NCI-H128 (cell line): ENCODE results near the gene MAP1LC3B.

Experiments used
- DNase-seq: peaks from one replicate; lab custom pipeline; 2025; ENCODE audit not compliant: unreplicated experiment; lab: John Stamatoyannopoulos, UW

The MAP1LC3B gene

DNA sequence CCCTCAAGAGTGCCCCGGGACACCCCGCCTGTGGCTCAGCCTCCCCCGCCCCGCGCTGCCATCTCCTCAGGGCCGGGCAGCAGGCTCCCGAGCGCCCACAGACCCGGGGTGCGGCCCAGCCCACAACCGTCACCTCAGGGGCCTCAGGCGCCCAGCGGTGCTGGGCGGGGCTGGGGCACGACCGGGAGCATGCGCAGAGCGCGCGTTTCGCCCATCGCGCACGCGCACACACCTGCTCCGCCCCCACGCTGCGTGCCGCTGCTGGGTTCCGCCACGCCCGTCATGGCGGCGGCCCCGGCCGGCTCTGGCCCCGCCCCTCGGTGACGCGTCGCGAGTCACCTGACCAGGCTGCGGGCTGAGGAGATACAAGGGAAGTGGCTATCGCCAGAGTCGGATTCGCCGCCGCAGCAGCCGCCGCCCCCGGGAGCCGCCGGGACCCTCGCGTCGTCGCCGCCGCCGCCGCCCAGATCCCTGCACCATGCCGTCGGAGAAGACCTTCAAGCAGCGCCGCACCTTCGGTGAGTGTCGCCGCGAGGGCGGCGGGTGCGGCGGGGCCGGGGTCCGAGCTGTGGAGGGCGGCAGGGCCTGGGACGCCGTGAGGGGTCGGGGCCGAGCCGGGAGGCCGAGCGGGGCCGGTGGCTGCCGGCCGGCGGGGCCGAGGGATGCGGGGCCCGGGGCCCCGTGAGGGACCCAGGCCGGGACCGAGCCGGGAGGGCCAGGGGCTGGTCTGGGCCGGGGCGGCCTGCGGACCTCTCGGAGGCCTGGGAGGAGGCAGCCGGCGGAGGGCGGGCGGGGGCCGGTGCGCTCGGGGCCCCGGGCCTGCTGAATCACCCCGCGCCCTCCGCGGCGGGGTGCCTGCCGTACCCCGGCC lies at the start of gene MAP1LC3B:
Gene MAP1LC3B (plus strand): TSS at position 387 of the 871 bp plus-strand sequence. CDS start 92 bp downstream, at position 479.
- DNase-seq = peak; percentile 86

DNA sequence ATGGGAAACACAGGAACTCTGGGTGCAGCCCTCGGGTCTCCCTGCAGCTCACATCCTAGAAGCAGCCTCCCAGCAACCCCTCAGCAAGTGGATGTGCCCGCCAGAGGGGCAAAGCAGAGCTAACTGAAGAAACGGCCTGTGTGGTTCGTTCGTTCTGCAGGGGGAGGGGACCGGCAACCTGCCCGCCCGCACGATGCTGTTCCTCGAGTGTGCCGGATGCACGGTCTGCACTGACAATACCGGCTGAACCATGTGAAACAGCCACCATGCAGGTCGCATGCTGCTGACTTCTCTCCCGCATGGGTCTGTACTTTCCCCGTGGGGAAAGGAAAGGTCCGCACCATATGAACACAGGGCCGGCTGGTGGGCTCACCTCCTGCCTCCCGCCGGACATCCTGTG lies 49.6 kb upstream of the MAP1LC3B start:
- no peak for DNase-seq

DNA sequence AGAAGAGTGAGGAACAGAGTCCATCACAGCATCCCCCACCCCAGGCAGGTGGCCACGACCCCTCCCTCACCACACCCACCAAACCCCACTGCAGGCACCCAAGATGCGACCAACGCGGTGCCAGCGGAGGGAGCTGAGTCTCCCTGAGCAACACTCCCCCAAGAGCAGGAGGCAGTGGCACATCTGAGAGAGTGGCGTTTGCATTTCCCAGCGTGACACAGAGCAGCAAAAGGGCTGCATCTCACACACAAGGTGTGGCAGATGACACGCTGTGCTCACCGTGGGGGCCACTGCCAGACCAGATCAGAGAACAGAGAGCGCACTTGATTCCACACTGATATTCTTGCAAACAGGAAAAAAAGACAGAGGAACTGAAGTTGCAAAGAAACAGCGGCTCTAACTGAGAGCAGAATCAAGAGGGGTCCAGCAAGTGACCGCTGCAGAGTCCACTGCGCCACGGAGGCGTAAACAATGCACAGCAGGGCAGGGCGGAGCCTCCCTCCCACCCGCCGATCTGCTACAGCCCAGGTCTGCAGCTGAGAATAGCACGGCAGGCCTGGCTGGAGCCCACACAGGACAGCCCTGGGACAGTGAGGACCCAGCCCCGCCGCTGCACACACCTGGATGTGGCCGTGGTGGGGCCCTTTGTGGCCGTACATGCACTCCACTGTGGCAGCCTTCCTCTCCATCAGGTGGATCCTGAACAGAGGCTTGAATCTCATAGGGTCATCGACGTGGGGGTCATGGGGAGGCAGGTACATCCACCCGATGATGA lies 49.0 kb upstream of the MAP1LC3B start:
- DNase-seq = no peak

DNA sequence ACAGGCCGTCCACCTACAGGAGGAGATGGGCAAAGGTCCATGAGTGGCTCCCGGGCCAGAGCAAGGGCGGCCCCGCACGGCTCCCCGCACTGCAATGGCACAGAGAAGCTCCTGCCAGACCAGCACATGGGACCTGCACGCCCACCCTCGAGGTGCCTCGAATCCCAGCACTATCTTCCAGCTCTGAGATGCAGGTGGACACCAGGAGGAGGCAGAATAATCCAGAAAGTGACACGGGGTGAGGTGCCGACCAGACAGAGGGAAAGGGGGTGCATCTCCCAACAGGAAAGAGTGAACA lies 48.4 kb upstream of the MAP1LC3B start:
- DNase-seq = no peak

DNA sequence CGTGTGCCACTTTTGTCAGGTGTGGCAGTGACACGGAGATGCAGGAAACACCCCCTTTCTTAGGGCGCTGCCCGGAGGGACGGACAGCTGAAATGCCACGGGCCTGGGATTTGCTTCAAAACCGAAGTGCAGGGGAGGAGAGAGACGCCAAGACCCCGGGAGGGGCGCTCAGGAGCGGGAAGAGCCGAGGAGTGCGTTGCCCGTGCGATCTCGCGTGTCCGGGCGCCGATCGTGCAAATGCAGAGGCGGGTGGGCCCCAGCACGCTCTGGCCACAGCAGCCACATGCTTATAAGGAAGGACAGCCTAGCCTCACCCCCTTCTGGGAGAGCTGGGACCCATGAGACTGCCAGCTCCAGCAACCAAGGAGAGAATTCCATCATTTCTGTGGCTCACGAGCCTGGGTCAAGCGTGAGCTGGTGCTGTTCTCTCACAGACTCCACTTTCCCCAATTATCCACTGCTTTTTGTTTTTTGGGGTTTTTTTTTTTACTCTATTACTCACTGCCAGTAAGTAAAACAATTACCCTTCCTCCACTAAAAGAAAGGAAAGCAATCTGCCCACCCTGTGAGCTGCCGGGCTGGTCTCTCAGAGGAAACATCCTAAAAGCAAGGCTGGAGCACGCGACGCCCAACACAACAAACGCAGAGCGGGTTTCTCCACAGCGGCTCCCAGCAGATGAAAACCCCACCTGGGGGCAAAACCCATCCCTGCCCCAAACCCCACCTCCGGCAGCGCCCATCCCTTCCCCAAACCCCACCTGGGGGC lies 47.8 kb upstream of the MAP1LC3B start:
- DNase-seq = no peak

DNA sequence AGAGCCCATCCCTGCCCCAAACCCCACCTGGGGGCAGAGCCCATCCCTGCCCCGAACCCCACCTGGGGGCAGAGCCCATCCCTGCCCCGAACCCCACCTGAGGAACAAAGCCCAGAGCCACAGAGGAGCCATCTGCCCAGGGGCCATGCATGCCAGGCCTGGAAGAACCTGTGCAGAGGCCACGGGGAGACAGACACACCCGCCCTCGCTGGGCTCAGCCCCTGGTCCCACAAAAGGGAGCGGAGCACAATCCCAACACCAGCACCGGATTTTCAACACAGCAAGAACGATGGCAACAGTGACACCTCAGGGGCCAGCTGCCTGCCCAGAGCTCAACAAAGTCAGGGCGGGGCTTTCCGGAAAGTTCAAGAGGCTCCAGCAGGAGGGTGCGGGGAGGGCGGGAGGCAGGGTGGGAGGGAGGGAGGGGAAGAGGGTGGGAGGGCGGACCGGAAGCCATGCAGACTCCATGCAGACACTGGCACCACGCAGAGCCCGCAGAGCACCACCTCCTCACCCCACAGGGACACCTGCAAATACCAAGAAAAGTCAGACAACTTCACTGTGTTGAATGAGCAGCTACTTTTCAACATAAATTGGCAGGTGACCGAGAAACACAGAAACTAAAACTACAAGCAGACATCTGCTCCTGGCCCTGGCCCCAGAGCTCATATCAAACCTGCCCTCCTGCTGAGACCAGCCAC lies 47.1 kb upstream of the MAP1LC3B start:
- no peak for DNase-seq

DNA sequence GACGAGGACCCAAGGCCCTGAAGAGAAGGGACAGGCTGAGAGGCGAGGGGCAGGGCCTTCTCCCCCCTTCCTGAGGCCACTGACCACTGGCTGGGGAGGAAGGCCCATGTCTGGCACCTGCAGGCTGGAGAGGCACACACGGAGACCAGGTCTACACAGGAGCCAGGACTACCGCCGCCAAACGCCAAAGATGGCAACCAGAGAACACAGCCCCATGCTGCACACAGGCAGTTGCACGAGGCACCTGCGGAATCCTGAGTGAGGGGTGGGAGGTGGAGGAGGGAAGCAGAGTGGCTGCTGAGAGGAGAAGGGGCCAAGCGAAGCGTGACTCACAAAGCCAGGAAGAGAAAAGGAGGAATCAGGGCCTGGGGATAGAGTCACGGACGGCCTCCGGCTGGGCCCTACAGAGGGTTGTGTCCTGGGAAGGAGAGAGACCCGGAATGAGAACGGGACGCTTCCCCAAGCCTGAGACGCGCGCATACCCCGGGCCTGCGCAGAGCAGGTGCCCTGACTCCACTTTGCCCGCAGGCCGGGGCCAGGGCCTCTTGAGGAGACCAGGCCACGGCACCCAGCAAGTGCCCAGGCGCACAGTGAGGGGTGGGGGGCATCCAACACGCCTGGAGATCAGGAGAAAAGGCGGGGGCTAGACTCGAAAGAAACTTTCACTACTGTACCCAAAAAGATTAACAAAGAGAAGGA lies 46.3 kb upstream of the MAP1LC3B start:
- DNase-seq = no peak

DNA sequence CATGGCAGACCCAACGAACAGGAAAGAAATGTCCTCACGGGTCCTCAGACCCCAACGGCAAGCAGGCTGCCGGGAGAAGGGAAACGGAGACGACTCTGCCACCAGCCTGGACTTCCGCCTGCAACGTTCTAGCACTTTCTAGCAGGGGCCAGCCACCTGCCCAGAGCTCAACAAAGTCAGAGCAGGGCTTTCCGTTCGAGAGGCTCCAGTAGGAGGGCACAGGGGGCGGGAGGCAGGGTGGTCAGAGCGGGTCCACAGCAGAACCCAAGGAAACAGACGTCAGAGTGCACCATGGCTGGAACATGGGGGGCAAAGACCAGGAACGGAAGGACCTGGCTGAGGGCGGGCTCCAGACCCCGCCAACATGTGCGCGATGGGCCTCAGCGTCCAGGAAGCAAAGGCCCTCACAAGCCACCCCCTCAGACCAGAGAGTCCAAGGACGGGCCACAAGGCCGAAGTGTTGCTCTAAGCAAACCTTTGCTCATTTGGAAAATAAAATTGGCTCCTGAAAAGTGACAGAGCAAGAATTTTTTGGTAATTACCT lies 45.5 kb upstream of the MAP1LC3B start:
- no peak for DNase-seq

DNA sequence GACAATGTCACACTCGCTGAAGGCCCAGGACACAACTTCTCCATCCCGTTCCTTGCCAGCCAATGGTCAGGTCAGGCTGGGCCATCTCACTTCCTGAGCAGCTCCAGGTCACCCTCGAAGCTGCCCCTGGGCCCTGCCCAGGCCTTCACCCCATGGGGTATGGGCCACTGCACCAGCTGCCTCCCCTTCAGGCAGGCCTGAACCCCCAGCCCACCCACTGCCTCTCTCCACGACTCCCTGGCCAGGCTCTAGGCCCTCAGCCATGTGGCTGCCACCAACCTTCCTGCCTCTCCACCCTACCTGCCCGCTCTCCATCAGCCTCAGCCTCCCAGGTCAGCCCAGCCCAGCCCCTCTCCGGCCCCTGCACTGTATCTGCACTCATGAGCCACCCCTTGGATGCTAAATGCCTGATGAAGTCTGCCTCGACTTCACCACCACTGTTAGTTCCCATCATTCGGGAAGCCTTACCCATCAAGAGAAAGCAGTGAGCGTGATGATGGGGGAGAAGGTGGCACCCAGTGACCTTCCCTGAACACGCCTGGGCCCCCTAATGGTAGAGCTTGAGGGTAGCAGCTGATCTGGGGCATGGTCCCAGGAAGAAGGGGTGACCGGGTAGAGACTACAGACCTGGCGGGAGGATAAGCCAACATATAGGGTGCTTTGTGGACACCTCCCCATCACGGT lies 44.1 kb upstream of the MAP1LC3B start:
- no peak for DNase-seq

DNA sequence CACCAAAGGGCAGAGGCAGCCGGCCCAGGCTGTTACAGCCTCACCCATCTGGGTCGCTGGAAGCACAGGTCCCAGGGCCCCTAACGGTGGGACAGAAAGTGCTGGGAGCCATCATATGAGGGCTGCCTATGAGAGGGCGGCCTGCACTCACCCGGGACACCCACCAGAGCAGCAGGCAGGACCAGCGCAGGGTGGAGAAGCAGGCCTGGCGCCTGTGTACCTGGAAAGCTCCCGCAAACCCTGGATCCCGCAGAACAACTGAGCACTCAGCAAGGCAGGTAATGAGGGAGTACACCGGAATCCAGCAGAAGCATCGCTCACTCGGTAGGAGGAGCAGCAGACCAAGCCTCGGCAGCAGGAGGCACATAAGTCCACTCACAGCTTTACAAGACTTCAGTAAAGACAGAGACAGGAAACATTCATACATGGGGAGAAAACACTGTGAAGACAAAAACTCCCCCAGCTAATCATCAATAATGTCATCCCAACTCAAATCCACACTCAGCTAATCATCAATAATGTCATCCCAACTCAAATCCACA lies 43.4 kb upstream of the MAP1LC3B start:
- DNase-seq = no peak

DNA sequence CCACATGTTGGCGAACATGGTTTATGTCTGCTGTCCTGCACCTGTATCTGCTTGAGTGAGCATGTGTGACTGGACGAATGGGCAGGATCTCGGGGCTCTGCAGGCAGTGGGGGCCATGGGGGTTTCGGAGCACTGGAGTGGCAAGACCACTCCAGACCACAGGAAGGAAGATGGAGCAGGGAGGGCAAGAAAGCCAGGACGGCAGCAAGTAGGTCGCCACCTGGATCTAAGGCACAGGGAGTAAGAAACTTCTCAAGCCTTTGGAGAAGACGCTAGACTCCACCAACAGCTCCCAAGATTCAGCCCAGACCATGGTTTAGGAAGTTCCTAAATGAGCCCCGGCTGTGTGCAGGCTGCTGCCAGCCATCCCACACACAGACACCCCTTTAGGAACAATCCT lies 42.1 kb upstream of the MAP1LC3B start:
- DNase-seq = no peak

DNA sequence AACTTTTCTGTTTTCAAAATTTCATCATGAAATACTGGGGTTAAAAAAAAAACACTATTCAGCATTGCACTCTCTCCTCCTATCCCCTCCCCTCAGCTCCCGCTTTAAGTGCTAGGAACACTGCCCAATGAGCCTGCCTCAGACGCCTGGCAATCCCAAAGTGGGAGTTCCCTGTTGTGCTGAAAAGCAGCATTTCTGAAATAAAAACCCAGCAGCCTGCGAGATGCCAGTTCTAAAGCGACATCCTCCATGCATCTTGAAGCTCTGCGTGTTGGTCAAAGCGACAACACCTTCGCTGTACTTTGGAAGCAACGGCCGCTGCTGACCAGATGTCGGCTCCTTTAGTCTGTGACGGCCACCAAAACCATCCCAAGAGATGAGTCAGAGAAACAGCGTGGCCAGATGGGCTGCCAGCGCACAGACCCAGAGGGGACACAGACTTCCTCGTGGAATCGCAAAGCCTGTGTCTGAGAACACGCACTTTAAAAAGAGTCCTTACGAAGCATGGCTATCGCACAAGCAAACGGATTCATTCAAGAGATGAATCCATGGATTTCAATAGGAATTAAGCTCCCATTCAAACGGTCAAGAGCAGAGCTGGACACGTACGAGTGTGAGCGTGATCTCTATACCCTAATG lies 41.3 kb upstream of the MAP1LC3B start:
- no peak for DNase-seq

DNA sequence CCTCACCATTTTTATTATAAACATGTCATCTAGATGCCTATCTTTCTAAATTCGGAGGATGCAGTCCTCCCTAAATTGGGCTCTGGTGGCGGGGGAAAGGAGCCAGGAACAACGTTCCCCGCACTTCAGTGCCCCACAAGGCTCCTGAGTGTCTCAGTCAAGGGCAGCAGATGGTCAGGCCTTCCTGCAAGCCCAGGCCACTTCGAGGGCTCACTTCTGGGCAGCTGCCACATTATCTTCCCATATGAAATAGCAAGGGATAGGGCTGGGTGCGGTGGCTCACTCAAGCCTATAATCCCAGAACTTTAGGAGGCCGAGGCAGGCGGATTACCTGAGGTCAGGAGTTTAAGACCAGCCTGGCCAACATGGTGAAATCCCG lies 40.8 kb upstream of the MAP1LC3B start:
- no peak for DNase-seq

DNA sequence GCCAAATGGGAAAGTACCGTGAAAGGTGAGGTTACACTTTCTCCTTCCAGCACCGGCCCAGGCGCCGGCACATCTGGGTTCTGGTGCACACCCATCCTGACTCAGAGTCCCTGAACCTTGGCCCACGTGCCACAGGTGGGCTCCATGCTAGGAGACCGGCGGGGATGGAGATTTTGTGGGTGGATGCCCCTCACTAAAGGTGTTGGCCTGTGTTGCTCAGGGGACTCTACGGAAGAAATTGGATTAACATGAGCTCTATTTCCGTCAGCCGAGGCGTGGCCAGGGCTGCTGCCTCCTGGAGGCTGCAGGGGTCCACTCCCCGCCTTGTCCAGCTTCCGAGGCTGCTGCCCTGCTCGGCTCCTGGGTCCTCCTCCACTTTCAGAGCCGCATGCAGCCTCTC lies 39.3 kb upstream of the MAP1LC3B start:
- no peak for DNase-seq

DNA sequence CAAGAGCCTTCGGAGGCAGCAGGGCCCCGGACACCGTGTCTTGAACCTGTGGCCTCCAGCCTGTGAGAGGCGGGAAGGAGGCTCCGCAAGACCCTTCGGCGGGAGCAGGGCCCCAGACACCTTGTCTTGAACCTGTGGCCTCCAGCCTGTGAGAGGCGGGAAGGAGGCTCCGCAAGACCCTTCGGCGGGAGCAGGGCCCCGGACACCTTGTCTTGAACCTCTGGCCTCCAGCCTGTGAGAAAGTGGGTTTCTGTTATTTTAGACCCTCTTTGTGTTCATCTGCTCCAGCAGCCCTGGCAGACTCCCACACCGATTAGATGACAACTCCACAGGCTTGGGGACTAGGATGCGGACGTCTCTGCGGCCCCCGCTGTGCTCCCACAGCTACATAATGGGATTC lies 38.5 kb upstream of the MAP1LC3B start:
- no peak for DNase-seq

DNA sequence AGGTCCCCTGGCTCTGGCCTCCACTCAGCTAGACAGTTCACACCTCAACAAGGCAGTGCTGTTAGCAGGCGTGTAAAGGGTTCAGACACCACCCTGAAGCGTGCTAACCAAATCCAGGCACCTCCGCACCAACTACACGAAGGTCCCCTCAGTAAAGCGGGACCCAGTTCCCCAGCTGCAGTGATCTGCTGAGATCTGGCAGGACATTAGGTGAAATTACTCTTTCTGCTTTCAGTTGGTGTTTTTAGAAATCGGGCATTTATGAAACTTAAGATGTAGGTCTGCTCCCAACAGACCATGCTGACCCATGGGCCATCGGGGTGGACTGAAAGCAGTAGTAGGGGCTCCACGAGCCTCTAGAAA lies 35.7 kb upstream of the MAP1LC3B start:
- DNase-seq = no peak

DNA sequence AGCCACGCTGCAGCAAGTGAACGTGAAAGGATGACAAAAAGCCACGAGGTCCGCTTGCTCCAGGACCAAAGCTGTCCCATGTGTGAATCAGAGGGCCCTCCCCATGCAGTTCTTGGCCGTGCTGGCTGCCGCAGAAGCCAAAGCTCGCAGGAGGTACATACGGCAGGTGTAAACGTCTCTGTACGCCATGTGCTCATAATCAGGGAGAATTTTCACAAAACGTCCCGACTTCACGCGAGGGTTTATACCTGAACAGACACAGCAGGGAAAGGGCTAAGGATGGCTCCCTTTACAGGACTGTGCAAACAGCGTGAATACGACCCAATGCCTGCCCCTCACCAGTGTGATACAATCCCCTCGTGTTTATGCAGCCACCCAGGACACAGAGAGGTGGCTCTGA lies 33.9 kb upstream of the MAP1LC3B start:
- DNase-seq = no peak

DNA sequence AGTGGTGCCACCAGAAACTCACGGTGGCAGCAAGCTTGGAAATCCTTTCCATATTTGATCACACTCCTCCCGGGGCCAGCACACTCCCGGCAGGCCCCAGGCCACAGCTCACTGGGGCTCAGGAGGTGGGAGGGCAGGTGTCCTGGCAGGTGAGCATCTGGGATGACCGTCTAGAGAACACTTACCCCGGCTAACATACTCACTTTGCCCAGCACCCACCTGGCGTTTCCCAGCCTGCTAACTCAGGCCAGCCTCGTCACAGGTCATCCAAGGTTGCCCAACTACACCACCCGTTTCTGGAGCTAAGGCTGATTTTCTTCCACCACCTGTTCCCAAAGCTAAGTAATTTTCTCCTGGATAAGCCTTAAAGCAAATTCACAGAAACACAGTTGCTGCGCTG lies 33.4 kb upstream of the MAP1LC3B start:
- no peak for DNase-seq

DNA sequence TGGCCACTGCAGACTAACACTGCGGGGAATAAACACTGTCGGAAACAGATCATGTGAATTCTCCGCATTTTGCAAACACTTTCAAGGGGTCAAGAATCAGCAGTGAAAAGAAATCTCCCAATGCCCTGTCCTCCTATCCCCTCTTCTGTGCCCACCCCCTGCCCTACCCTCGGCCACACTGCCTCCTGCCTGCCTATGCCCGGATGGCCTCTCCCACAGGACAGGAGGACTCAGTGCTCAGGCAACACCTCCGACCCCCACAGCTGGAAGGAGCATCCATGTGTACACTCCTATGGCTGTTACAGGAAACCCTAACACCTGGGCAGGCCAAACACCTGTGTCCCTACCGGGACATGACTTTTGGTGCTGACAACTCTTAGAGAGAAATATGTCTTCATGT lies 33.0 kb upstream of the MAP1LC3B start:
- DNase-seq = no peak
